H4 (cell line): ENCODE data around the gene ELMO1. TPM values are rescaled to one million over a fixed set of nuclear protein-coding genes. Genes with fewer than 3 reads are reported as not detected.

Source experiments
- DNase-seq: peaks from one replicate; pipeline ENCODE4 v3.0.0-alpha.2; 2015; ENCODE audit warnings: low spot score
- total RNA-seq: library from RNA; depleted of rRNA; stranded (reverse); fragments of >200 nt; shearing (Covaris generic); gene quantifications from 2 replicates; pipeline ENCODE4 v1.2.3, GENCODE V29; 2014

ELMO1 gene
- total RNA-seq, 1 experiment from 2014 or later, result 55.0 TPM

- no peak for DNase-seq
Measured at GRCh38 chr7:37129035-37129425, 319.6 kb downstream of the ELMO1 start.

GRCh38 chr7:37128327-37129034 is 320.2 kb downstream of the ELMO1 start:
- DNase-seq, result no peak

GRCh38 chr7:37119296-37119860 is 329.3 kb downstream of the ELMO1 start:
- DNase-seq, result no peak

- no peak for DNase-seq
Measured at GRCh38 chr7:37118004-37118403, 330.7 kb downstream of the ELMO1 start.

- DNase-seq, result no peak
Measured at GRCh38 chr7:37117292-37117691, 331.4 kb downstream of the ELMO1 start.

- no peak for DNase-seq
Measured at GRCh38 chr7:37116093-37116701, 332.5 kb downstream of the ELMO1 start.

GRCh38 chr7:37113661-37114355 is 334.9 kb downstream of the ELMO1 start:
- no peak for DNase-seq

- peak; percentile 39 for DNase-seq
Measured at GRCh38 chr7:37112876-37113275, 335.8 kb downstream of the ELMO1 start.

- DNase-seq, result no peak
Measured at GRCh38 chr7:37112218-37112617, 336.4 kb downstream of the ELMO1 start.

- no peak for DNase-seq
Measured at GRCh38 chr7:37111459-37111858, 337.2 kb downstream of the ELMO1 start.

- no peak for DNase-seq
Measured at GRCh38 chr7:37110660-37111424, 337.8 kb downstream of the ELMO1 start.

- peak; percentile 75 for DNase-seq
Measured at GRCh38 chr7:37109843-37110242, 338.8 kb downstream of the ELMO1 start.

- DNase-seq, result peak; percentile 82
Measured at GRCh38 chr7:37109016-37109683, 339.5 kb downstream of the ELMO1 start.

GRCh38 chr7:37108615-37109014 is 340.0 kb downstream of the ELMO1 start:
- no peak for DNase-seq

- DNase-seq, result no peak
Measured at GRCh38 chr7:37107047-37107750, 341.5 kb downstream of the ELMO1 start.

- DNase-seq, result no peak
Measured at GRCh38 chr7:37105762-37106161, 342.9 kb downstream of the ELMO1 start.

GRCh38 chr7:37104822-37105518 is 343.7 kb downstream of the ELMO1 start:
- DNase-seq, result no peak

GRCh38 chr7:37102518-37103137 is 346.0 kb downstream of the ELMO1 start:
- DNase-seq, result no peak

- no peak for DNase-seq
Measured at GRCh38 chr7:37100735-37101331, 347.8 kb downstream of the ELMO1 start.
